Rectal smooth muscle tissue (tissue), 1 donor: ENCODE results near the gene FNDC1.

Experiments
- H3K27ac ChIP-seq: one replicate; pipeline ENCODE4 v1.7.0; 2013; ENCODE audit warnings: low read depth, low read length, inconsistent platforms
- H3K27me3 ChIP-seq: one replicate; pipeline ENCODE4 v1.7.0; 2013; ENCODE audit warnings: low read length; ENCODE audit not compliant: control insufficient read depth, insufficient read depth
- H3K36me3 ChIP-seq: one replicate; pipeline ENCODE4 v1.7.0; 2013; ENCODE audit warnings: low read length; ENCODE audit not compliant: control insufficient read depth, insufficient read depth
- H3K4me1 ChIP-seq: one replicate; pipeline ENCODE4 v1.7.0; 2013; ENCODE audit warnings: low read length; ENCODE audit not compliant: control insufficient read depth, insufficient read depth
- H3K4me3 ChIP-seq: one replicate; pipeline ENCODE4 v1.7.0; 2013; ENCODE audit warnings: low read length
- H3K9ac ChIP-seq: one replicate; pipeline ENCODE4 v1.7.0; 2013; ENCODE audit warnings: low read length

The FNDC1 gene

GRCh38 chr6:159193923-159194322 is 24.7 kb downstream of the FNDC1 start:
- Histone ChIP-seq H3K4me3 (no peak overlapping the region), H3K27me3 (no peaks in the 10 kb centered on the region), H3K4me1 (no peaks in the 10 kb centered on the region), H3K27ac (no peak overlapping the region), H3K36me3 (no peaks in the 10 kb centered on the region), H3K9ac (no peak overlapping the region)

- H3K27me3 ChIP-seq, result no peaks in the 10 kb centered on the region
- no peak overlapping the region for H3K4me3 ChIP-seq
- no peak overlapping the region for H3K27ac ChIP-seq
Observed at GRCh38 chr6:159194421-159194820, 25.2 kb downstream of the FNDC1 start.

GRCh38 chr6:159196430-159196975 is 27.3 kb downstream of the FNDC1 start:
- H3K4me1 ChIP-seq, result no peaks in the 10 kb centered on the region
- no peak overlapping the region for H3K4me3 ChIP-seq
- no peaks in the 10 kb centered on the region for H3K27me3 ChIP-seq
- no peak overlapping the region for H3K27ac ChIP-seq
- no peak overlapping the region for H3K9ac ChIP-seq
- H3K36me3 ChIP-seq, result no peaks in the 10 kb centered on the region

More at GRCh38 chr6:159194421-159194820, 25.2 kb downstream of the FNDC1 start:
- no peak overlapping the region for H3K9ac ChIP-seq
- H3K4me1 ChIP-seq, result no peaks in the 10 kb centered on the region
- H3K36me3 ChIP-seq, result no peaks in the 10 kb centered on the region

- Histone ChIP-seq H3K36me3 (no peaks in the 10 kb centered on the region), H3K27ac (no peak overlapping the region), H3K4me3 (no peak overlapping the region), H3K4me1 (no peaks in the 10 kb centered on the region), H3K9ac (no peak overlapping the region), H3K27me3 (no peaks in the 10 kb centered on the region)
Observed at GRCh38 chr6:159197251-159197650, 28.1 kb downstream of the FNDC1 start.

GRCh38 chr6:159201336-159201735 is 32.1 kb downstream of the FNDC1 start:
- Histone ChIP-seq H3K4me1 (no peaks in the 10 kb centered on the region), H3K9ac (no peak overlapping the region), H3K4me3 (no peak overlapping the region), H3K27ac (no peak overlapping the region), H3K36me3 (no peaks in the 10 kb centered on the region), H3K27me3 (no peaks in the 10 kb centered on the region)

GRCh38 chr6:159203304-159204005 is 34.3 kb downstream of the FNDC1 start:
- H3K4me1 ChIP-seq, result no peaks in the 10 kb centered on the region
- H3K4me3 ChIP-seq, result no peak overlapping the region
- no peaks in the 10 kb centered on the region for H3K27me3 ChIP-seq
- H3K9ac ChIP-seq, result no peak overlapping the region
- H3K36me3 ChIP-seq, result no peaks in the 10 kb centered on the region
- H3K27ac ChIP-seq, result no peak overlapping the region

- H3K27me3 ChIP-seq, result no peaks in the 10 kb centered on the region
- H3K27ac ChIP-seq, result no peak overlapping the region
- no peaks in the 10 kb centered on the region for H3K4me1 ChIP-seq
- no peaks in the 10 kb centered on the region for H3K36me3 ChIP-seq
- H3K9ac ChIP-seq, result no peak overlapping the region
- H3K4me3 ChIP-seq, result no peak overlapping the region
Observed at GRCh38 chr6:159204605-159205004, 35.4 kb downstream of the FNDC1 start.

GRCh38 chr6:159212028-159212427 is 42.8 kb downstream of the FNDC1 start:
- H3K27ac ChIP-seq, result no peak overlapping the region
- no peaks in the 10 kb centered on the region for H3K4me1 ChIP-seq
- no peak overlapping the region for H3K4me3 ChIP-seq
- H3K9ac ChIP-seq, result no peak overlapping the region
- no peaks in the 10 kb centered on the region for H3K36me3 ChIP-seq
- no peaks in the 10 kb centered on the region for H3K27me3 ChIP-seq

GRCh38 chr6:159212525-159213280 is 43.5 kb downstream of the FNDC1 start:
- H3K36me3 ChIP-seq, result no peaks in the 10 kb centered on the region
- H3K27me3 ChIP-seq, result no peaks in the 10 kb centered on the region
- no peaks in the 10 kb centered on the region for H3K4me1 ChIP-seq
- no peak overlapping the region for H3K27ac ChIP-seq
- no peak overlapping the region for H3K9ac ChIP-seq
- H3K4me3 ChIP-seq, result no peak overlapping the region

GRCh38 chr6:159213405-159213804 is 44.2 kb downstream of the FNDC1 start:
- Histone ChIP-seq H3K27ac (no peak overlapping the region), H3K9ac (no peak overlapping the region), H3K36me3 (no peaks in the 10 kb centered on the region)

GRCh38 chr6:159214281-159214680 is 45.1 kb downstream of the FNDC1 start:
- Histone ChIP-seq H3K9ac (no peak overlapping the region), H3K36me3 (no peaks in the 10 kb centered on the region), H3K27me3 (no peaks in the 10 kb centered on the region), H3K4me3 (no peak overlapping the region), H3K4me1 (no peaks in the 10 kb centered on the region), H3K27ac (no peak overlapping the region)

More at GRCh38 chr6:159213405-159213804, 44.2 kb downstream of the FNDC1 start:
- H3K27me3 ChIP-seq, result no peaks in the 10 kb centered on the region
- no peak overlapping the region for H3K4me3 ChIP-seq
- no peaks in the 10 kb centered on the region for H3K4me1 ChIP-seq

GRCh38 chr6:159217595-159218275 is 48.5 kb downstream of the FNDC1 start:
- Histone ChIP-seq H3K27me3 (no peaks in the 10 kb centered on the region), H3K4me3 (no peak overlapping the region)

More at GRCh38 chr6:159217595-159218275, 48.5 kb downstream of the FNDC1 start:
- Histone ChIP-seq H3K27ac (no peak overlapping the region), H3K9ac (no peak overlapping the region), H3K4me1 (no peaks in the 10 kb centered on the region), H3K36me3 (no peaks in the 10 kb centered on the region)
